ENCODE data around the gene IFIT1B.
"Not testable (repeated sequence)": the region's sequence is repeated elsewhere in the genome, so short reads cannot be mapped to it uniquely, and the experiment has no call there.

IFIT1B gene

GRCh38 chr10:89346405-89347254 is 31.2 kb upstream of the IFIT1B start:
- DNase-seq = no peak
- intact Hi-C loops (cut with DNase I) = no loop called here

GRCh38 chr10:89347701-89348457 is 30.0 kb upstream of the IFIT1B start:
- peak in 20 of 42 donors; percentile 22 to 73 (median 54) for DNase-seq
- intact Hi-C loops (cut with DNase I) = no loop called here

- intact Hi-C loops (cut with DNase I) = no loop called here
Measured at GRCh38 chr10:89348481-89348880, 29.4 kb upstream of the IFIT1B start.

DNA sequence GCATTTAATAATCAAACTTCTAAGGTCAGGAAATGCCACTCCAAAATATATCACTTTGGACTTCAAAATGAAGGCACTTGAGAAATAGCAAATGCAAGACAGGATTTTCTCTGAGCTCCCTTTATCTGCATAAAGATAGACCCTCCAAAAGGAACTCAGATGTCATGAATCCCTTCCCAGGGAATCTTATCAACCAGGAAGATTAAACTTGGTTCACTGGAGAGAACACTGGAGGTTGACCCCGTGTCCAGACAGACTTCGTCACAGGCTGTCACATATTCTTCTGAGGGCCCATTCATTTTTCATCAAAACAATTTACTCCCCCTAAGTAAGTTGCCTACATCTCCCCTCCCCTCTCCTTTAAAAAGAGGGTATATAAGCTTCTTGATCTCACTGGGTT is 28.9 kb upstream of the IFIT1B start:
- intact Hi-C loops (cut with DNase I) = no loop called here
- no peak for DNase-seq

More at GRCh38 chr10:89348481-89348880, 29.4 kb upstream of the IFIT1B start:
- no peak for DNase-seq

- intact Hi-C loops (cut with DNase I); DNase-seq: not testable (repeated sequence)
Measured at GRCh38 chr10:89350631-89351315, 27.1 kb upstream of the IFIT1B start.

- no peak for DNase-seq
- intact Hi-C loops (cut with DNase I) = no loop called here
Measured at GRCh38 chr10:89351412-89351779, 26.5 kb upstream of the IFIT1B start.

GRCh38 chr10:89351780-89352597 is 25.9 kb upstream of the IFIT1B start:
- intact Hi-C loops (cut with DNase I) = no loop called here
- no peak for DNase-seq

DNA sequence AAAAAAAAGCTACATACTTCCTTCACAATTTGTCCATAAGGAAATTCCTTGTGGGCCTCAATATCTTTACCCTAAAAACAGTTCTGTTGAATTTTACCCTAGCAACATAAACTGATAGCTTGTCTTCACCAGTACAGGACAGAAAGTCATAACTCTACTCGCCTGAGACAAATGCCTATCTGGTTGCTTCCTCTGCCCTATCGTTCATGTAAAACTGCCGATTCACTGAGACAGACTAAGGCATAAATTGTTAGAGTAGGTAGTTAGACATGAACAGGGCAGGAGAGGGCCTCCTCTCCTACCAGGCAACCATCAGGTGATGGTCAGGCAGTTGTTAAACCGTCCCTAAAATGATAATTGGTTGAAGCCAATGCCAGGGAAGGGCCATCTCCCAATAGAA is 25.1 kb upstream of the IFIT1B start:
- intact Hi-C loops (cut with DNase I) = no loop called here
- DNase-seq = no peak

GRCh38 chr10:89355394-89355931 is 22.4 kb upstream of the IFIT1B start:
- no peak for DNase-seq
- intact Hi-C loops (cut with DNase I) = no loop called here

DNA sequence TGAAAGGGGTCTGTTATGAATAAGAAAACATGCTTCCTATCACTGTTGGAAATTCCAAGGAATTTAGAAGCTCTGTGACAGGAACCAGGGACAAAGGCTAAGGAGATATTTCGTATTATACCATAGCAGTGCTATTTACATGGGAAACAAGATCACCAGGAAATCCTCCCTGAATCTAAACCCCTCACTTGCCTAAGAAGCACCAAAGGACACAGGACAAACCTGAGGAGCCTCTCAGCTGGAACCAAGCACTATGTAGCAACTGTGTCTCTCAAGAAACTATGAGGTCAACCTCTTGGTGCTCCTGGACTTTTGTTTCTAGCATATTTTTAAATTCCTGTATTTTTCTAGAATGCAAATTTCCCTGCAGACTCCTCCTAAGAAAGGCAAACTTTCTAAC is 20.8 kb upstream of the IFIT1B start:
- intact Hi-C loops (cut with DNase I) = no loop called here
- DNase-seq = no peak

- no peak for DNase-seq
- intact Hi-C loops (cut with DNase I) = no loop called here
Measured at GRCh38 chr10:89357975-89358374, 19.9 kb upstream of the IFIT1B start.

- intact Hi-C loops (cut with DNase I) = no loop called here
- DNase-seq = no peak
Measured at GRCh38 chr10:89360157-89360556, 17.7 kb upstream of the IFIT1B start.

GRCh38 chr10:89362929-89363328 is 14.9 kb upstream of the IFIT1B start:
- intact Hi-C loops (cut with DNase I) = no loop called here
- DNase-seq = no peak

DNA sequence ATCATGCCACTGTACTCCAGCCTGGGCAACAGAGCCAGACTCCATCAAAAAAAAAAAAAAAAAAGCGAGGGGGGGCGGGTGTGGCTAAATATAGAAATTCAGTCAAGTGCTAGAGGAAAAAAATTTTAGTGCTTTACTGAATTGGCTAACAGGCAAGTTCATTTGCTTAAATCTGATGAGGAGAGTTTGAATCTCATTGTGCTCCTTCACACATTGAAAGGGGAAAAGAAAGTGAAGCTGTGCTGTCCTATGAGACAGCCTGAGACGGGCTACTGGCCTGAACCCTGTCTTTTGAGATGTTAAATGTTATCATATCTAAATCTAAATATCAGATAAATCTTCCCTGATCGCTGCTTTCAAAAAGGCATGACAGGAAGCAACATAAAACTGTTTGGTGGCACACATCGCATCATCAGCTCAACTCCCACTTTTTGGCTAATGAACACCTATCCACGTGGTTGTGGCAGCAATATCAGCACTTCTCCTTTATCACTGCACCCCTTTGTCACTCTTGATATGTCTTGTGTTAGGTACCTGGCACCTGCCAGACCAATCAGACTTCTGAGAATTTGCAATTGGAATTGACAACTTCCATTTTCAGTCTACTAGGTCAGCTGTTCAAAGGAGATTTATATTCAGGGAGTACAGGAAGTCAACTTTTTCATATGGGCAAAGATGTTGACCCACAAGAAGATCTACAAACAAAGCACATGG is 14.0 kb upstream of the IFIT1B start:
- intact Hi-C loops (cut with DNase I) = no loop called here
- no peak for DNase-seq

- intact Hi-C loops (cut with DNase I) = no loop called here
- no peak for DNase-seq
Measured at GRCh38 chr10:89364531-89364930, 13.3 kb upstream of the IFIT1B start.

DNA sequence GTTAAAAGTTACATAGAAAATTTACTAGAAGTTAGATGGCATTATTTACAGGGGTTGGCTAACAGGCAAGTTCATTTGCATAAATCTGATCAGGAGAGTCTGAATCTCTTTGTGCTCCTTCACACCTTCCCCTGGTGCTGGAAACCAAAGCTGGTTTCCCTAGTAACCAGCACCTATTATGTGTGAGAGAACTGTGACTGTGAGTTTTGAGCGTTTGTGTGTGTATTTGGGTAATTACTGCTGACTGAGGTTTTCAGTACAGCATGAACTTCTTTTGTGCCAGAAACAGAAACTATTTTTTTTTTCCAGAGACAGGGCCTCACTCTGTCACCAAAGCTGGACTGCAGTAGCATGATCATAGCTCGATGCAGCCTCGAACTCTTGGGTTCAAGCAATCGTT is 10.3 kb upstream of the IFIT1B start:
- intact Hi-C loops (cut with DNase I) = no loop called here
- DNase-seq = peak in 9 of 42 donors; percentile 16 to 69 (median 39)

DNA sequence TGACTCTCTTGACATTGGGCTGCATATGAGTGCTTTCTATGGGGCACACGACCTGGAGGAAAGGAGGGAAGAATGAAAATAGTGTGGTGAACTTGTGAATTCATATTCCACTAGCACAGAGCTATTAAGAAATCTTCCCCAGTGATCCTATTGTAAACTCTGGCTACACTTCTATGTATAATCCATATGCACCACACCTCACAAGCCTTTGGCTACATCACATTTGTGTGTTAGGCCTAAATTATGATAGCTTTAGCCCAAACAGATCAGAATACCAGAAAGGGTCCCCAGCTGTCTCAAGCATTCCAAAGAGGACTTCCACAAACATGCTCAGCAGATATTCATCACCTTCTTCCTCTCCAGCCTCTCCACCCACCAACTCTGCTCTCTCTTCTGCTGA is 9.7 kb upstream of the IFIT1B start:
- DNase-seq = no peak
- intact Hi-C loops (cut with DNase I) = no loop called here
